DMS53 treated with DMSO at 0.1 percent for 48 hours (cell line): Measurements from ENCODE around the gene ADAM33.

ENCODE experiments used
- DNase-seq: peaks from one replicate; lab custom pipeline; 2025; ENCODE audit not compliant: unreplicated experiment; lab: John Stamatoyannopoulos, UW

The ADAM33 gene, protein sequence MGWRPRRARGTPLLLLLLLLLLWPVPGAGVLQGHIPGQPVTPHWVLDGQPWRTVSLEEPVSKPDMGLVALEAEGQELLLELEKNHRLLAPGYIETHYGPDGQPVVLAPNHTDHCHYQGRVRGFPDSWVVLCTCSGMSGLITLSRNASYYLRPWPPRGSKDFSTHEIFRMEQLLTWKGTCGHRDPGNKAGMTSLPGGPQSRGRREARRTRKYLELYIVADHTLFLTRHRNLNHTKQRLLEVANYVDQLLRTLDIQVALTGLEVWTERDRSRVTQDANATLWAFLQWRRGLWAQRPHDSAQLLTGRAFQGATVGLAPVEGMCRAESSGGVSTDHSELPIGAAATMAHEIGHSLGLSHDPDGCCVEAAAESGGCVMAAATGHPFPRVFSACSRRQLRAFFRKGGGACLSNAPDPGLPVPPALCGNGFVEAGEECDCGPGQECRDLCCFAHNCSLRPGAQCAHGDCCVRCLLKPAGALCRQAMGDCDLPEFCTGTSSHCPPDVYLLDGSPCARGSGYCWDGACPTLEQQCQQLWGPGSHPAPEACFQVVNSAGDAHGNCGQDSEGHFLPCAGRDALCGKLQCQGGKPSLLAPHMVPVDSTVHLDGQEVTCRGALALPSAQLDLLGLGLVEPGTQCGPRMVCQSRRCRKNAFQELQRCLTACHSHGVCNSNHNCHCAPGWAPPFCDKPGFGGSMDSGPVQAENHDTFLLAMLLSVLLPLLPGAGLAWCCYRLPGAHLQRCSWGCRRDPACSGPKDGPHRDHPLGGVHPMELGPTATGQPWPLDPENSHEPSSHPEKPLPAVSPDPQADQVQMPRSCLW

DNA sequence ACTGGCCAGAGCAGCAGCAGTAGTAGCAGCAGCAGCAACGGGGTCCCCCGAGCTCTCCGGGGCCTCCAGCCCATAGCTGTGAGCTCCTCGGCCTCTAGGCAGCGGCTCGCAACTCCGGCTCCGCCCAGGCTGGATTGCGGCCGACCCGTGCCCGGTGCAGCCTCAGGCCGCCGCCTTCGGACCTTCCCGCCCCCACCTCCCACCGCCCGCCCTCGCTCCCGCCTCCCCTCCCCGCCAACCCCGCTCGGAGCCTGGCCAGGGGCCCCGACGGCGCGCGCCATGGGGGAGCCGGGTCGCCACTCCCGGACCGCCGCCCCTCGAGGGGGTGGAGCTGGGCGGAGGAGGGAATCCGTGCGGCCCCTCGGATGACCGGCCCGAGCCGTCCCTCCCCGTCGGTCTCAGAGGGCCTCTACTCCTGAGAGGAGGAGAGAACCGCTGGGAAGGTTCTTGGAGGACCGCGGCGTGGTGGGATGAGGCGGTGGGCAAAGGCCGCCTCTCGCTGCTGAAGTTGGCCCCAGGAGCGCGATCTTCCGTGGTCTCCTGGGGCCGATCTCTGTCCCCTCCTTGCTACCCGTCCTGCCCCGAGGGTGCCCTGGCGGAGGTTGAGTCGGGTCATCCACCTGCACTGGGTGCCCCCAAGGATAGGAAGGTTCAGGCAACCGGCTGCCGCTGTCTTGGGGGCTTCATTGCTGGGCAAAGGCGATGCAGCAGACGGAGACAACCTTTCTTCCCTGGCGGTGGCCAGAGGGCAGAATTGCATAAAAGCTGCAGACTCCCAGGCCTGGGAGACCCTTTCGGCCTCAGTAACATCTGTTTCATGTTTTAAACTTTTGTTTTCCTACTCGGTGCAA, at the start of gene ADAM33:
Gene ADAM33, minus strand, starts transcription at position 80 of the 851 bp plus-strand sequence. Its CDS starts 6 bp downstream, at position 74.
- DNase-seq: no peak

DNA sequence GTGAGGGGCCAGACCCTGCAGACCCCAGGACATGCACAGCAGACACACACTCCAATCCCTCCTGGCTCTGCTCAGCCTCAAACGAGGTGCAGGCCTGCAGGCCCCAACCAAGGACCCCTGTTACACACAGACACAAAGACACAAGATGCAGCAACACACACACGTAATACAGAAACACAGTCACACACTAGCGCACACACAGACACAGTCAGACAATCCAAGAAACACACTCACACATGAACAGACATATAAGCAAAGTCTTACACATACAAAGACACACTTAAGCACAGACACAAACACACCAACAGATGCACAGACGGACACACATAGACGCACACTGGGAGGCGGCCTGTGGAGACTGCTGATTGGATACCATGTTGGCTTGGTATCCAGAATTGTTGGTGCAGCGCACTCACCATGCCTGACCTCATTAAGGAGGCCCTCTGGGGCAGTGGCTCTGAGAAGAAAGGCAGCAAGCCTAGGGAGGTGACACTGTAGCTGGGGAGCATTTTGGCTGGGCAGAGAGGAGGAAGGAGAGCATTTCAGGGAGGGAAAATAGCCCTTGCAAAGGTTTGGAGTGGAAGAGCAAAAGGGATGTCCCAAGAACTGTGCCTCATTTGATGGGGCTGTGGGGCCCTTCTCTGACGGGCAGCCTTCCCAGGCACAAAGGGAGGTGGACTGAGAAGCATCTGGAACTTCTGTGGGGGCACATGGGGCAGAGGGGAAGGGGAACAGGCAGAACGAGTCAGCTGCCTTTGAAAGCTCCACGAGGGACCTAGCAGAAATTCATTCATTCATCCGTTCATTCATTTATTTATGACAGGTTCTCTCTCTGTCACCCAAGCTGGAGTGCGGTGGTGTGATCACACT, 49.2 kb upstream of the ADAM33 start:
- DNase-seq: no peak

DNA sequence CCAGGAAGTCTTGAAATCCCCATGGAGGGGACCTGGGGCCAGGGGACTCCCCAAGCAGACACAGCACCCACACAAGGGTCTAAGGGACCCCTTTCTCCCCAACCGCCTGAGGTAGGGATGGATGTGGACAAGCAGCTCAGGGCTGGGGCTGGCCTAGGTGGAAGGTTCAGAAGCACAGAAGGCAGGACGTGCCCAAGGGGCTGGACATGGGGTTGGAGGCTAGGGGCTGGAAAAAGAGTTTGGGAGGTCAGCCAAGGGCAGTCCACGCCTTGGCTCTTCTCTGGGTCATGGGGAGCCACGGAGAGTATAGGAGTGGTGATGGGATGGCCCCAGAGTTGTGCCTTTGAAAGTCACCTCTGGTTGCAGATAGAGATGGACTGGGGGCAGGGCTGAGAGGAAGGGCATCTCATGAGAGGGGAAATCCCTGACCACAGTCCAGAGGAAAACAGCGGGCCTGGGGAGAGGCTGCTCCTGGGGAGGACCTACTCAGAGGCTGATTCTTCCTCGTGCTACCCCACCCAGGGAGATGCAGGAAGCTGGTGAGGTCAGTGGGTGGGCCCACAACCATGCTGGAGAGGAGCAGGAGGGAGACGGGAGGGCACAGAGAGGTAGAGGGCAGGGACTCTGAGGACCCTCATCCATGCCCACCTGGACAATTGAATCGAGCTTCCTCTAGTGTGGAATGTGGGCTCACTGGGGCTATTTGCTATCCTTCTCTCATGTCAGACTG, 48.2 kb upstream of the ADAM33 start:
- DNase-seq: no peak

DNA sequence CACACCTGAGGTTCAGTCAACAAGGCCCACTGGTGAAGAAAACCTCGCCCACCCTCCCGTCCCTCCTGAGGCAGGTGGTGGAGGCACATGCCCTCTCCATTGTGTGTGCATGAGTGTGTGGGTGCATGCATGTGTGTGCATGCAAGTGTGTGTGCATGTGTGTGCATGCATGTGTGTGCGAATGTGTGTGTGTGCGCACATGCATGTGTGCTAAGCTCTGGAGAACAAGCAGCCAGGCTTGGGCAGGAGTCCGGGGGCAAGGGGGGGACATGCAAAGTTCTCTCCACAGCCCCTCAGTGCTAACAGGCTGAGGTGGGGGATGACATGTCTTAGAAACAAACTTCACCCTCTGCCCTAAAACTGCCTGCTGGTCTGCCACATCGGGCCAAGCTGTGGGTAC, 47.6 kb upstream of the ADAM33 start:
- DNase-seq: no peak

DNA sequence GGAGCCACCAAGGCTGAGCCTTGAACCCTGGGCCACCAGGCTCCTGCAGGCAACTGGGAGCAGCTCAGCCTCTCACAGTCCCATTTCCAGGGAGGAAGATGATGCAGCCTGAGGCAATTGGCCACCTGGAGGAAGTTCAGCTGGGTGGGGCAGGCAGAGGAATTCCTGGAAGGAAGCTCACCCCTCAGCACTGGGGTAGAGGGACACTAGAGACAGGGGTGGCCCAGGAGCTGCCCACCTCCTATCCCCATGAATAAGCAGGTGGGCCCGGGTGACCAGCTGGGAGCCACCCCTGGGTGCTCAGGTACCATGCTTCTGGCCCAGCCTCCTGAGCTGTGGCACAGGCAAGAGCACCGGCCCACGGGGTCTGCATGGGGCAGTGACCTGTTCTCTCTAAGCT, 47.1 kb upstream of the ADAM33 start:
- DNase-seq: no peak

DNA sequence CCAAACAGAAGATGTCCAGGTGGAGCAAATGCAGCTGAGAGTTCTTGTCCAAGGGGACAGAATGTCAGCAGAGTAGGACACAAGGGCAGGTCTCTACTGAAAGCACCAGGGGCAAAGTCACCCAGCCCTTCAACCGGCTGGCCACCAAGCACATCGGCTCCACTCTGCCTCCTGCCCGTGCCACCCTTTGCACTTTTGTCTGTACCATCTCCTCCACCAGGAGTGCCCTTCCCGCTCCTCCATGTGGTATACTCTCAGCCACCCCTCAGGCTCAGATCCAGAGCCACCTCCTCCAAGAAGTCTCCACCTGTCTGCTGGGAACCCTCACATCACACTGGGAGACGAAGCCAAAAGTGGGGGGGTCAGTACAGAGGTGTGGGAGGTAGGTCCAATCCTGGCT, 46.5 kb upstream of the ADAM33 start:
- DNase-seq: no peak

DNA sequence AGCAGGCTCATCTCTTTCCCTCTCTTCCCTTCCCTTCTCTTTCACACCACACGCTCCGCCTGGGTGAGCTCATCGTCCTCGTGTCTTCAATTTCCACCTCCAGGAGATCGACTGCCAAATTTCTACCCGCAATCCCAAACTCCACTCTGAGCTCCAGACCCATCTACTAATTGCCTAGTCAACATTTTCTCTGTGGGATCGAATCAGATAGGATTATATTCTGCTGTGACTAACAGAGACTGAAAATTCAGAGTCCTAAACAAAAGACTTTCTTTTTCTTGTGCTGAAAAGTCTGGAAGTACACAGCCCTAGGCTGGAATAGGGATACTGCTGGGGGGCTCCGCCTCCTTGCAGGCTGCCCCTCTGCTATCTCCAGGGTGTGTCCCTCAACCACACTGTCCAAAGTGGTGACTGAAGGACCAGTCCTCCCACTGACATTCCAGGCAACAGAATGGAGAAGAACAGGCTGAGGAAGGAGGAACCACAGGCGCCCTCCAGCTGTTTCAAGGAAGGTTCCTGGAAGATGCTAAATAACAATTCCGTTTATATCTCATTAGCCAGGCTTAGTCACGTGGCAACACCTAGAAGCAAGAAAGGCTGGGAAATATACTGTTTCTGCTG, 45.7 kb upstream of the ADAM33 start:
- no peak for DNase-seq

DNA sequence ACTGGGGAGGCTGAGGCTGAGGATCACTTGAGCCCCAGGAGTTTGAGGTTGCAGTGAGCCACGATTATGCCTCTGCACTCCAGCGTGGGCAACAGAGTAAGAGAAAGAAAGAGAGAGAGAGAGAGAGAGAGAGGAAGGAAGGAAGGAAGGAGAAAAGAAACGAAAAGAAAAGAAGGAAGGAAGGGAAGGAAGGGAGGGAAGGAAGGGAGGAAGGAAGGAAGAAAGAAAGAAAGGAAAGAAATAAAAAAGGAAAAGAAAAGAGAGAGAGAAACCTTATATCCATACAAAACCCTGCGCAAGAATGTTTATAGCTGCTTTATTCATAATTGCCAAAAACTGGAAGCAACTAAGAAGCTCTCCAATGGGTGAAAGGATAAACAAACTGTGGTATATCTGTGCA, 42.5 kb upstream of the ADAM33 start:
- no peak for DNase-seq

DNA sequence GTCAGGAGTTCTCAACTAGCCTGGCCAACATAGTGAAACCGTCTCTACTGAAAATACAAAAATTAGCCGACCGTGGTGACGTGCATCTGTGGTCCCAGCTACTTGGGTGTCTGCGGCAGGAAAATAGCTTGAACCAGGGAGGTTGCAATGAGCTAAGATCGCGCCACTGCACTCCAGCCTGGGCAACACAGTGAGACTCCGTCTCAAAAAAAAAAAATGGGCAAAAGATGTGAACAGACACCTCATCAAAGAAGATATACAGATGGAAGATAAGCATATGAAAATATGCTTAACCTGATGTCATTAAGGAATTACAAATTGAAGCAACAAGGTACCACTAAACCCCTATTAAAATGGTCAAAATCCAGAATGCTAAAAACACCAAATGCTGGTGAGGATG, 41.5 kb upstream of the ADAM33 start:
- no peak for DNase-seq

DNA sequence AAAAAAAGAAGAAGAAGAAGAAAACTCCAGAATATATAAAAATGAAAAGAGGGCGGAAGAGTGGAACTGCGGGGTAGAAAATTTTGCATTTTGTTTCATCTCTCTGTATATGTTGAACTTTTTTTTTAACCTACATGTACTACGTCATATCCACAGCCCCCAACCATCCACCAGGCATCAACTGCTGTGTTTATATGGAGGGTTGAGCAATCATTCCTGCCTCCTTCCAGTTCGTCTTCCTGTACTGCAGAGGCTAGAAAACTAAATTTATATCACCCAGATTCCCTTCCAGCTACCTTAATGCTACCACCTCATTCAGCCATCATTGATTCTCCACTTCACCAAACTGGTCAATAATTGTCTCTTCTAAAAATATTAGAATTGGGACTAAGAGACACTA, 40.1 kb upstream of the ADAM33 start:
- DNase-seq: no peak

DNA sequence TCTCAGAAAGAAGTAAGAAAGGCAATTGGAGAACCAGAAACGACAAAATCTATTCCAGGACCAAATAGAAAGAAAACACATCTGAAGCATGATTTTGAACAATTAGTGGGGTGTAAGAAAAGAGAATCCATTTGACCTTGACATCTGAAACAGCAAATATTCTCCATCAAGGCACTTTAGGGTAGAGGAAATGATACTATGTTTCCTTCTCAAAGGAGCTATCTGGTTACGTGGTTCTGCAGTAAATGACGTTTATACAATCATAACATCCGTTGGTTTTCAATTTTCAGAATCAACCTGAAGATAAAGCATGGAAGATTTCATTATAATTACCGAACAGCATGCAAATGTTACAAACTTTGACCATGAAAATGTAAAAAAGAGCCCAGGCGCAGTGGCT, 38.8 kb upstream of the ADAM33 start:
- DNase-seq: no peak

DNA sequence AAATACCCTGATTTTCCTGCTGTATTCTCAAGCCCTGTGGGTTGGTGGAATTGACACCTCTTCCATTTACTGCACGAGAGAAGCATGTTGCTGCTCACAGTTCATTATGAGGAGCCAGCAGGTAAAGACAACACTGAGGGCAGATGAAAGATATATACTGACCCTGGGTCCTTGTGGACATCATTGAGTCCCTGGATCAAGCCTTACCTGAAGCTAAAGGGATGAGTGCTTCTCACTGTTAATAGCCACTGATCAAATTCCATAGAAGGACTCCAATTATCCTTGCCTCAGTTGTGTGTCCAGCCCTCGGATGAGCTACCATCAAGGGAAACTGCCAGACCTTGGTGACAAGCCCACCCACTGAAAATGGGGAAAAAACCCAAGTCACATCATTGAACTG, 38.3 kb upstream of the ADAM33 start:
- DNase-seq: no peak

DNA sequence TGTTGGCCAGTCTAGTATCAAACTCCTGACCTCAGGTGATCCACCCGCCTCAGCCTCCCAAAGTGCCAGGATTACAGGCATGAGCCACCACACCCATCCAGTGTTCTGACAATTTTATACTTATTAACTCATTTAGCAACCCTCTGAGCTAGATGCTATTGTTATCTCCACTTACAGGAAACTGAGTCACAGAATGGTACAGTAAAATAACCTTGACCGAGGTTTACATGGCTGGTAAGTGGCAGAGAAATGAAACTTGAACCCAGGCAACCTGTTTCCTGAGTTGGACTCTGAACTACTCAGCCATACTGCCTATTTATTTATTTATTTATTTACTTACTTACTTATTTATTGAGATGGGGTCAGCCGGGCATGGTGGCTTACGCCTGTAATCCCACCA, 37.2 kb upstream of the ADAM33 start:
- no peak for DNase-seq

DNA sequence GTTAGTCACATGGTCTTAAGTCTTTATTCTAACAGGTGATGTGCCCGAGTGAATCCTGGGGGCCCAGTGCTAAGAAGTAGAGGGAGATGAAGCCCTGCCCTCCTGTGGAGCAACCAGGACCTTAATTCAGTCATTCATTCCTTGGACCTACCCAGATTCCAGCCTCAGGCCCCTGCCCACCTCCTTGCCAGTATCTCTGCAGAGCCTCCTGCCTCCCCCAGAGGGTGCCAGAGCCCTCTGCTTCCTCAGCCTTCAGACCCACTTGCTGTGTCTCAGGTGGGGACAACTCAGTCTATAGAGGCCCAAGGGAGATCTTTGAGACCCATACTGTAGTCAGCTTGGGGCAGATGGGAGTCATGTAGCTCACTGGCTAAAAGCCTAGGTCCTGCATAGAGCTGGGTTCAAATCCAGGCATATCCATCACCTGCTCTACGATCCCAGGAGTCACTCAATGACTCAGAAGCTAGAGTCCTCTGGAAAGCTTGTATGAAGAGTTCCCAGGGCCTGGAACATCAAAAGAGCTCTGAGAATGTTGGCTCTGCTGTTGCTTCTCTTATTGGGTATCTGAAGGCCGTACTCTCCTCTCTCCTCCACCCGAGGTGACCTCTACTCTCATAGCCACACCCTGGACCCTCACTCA, 34.5 kb upstream of the ADAM33 start:
- DNase-seq: peak; percentile 31

DNA sequence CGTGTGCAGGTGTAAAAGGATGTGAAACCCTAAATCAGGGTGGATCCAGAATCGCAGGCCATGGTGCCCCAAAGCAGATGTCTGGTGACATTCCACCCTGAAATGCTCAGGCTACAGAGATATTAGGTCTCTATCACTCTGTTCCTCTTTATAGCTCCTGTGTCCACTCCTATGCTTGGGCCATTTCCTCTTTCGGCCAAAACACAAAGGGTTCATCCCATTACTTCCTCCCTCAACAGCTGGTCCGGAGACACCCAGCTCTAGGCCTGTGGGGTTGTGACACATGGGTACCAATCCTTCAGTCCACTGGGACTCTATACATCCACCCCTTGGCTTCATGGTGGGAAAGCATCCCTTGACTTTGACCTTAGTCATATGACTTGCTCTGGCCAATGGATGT, 32.3 kb upstream of the ADAM33 start:
- no peak for DNase-seq

DNA sequence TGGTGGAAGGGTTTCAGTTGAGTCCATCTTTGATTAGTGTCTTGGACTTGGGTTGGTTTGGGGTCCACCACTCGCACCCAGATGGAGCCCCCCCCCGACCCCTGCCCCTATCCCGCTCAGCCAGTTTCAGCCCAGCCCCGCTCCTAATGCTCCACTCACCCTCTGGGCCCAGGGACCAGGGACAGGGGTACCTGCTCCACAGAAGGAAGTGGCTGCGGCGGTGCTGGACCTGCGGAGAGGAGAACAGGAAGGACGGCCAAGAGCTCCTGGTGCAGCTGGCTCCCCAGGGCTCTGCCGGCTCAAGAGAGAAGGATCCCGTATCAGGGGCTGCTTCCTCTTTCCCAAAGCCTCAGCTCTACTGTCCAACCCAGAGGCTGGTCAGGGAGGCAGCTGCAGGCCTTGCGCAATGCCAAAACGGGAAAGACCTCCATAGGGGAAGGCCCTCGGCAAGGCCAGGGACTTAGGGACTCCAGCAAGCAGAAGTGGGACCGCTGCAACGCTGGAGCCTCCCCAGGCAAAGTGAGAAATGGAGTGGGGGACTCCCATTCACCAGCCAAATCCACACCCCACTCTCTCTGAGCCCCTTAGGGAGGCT, 30.6 kb upstream of the ADAM33 start, which contains the start of gene SIGLEC1:
Gene SIGLEC1, minus strand, starts transcription at position 322 of the 595 bp plus-strand sequence. CDS start 5,472 bp downstream, outside the sequence.
- no peak for DNase-seq

DNA sequence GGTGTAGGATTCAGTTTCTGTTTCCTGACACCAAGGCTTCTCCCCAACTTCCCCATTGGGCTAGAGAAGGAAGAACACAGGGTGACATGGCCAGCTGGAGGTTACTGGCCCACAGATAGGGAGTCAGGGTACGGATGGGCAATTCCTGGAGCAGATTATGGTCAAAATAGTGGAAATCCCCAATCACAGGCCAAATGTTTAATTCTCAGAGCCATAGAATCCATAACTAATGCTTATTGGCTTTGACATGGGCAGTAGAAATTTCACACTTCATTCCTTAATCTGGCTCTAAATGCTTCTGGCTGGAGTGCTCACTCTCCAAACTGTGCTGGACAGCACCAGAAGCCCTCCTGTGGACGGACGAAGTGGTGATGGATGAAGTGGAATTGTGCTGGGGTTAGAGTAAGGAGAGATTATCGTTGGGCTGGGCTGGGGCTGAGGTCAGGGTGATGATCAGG, 29.7 kb upstream of the ADAM33 start:
- DNase-seq: no peak
